Measurements from ENCODE around the gene NBEA.

The NBEA gene

GRCh38 chr13:35162420-35162819 is 220.3 kb downstream of the NBEA start:
- no peak for DNase-seq

- DNase-seq, result no peak
Measured at GRCh38 chr13:35163674-35164073, 221.6 kb downstream of the NBEA start.

- DNase-seq, result peak in 1 of 58 donors; percentile 8
Measured at GRCh38 chr13:35164324-35164932, 222.4 kb downstream of the NBEA start.

- no peak for DNase-seq
Measured at GRCh38 chr13:35165205-35165604, 223.1 kb downstream of the NBEA start.

GRCh38 chr13:35179494-35179893 is 237.4 kb downstream of the NBEA start:
- DNase-seq, result no peak

GRCh38 chr13:35179920-35180663 is 238.0 kb downstream of the NBEA start:
- no peak for DNase-seq

- DNase-seq, result no peak
Measured at GRCh38 chr13:35190241-35190640, 248.2 kb downstream of the NBEA start.

- no peak for DNase-seq
Measured at GRCh38 chr13:35191883-35192282, 249.8 kb downstream of the NBEA start.

GRCh38 chr13:35198613-35199200 is 256.6 kb downstream of the NBEA start:
- no peak for DNase-seq

GRCh38 chr13:35208587-35208986 is 266.5 kb downstream of the NBEA start:
- DNase-seq, result no peak

- no peak for DNase-seq
Measured at GRCh38 chr13:35210261-35210660, 268.2 kb downstream of the NBEA start.

GRCh38 chr13:35211949-35212348 is 269.9 kb downstream of the NBEA start:
- DNase-seq, result no peak

- DNase-seq, result no peak
Measured at GRCh38 chr13:35213911-35214310, 271.8 kb downstream of the NBEA start.

- no peak for DNase-seq
Measured at GRCh38 chr13:35216131-35216530, 274.1 kb downstream of the NBEA start.

GRCh38 chr13:35219021-35219420 is 277.0 kb downstream of the NBEA start:
- DNase-seq, result no peak

GRCh38 chr13:35225159-35225558 is 283.1 kb downstream of the NBEA start:
- no peak for DNase-seq

GRCh38 chr13:35225582-35225981 is 283.5 kb downstream of the NBEA start:
- no peak for DNase-seq

- DNase-seq, result no peak
Measured at GRCh38 chr13:35228536-35228935, 286.5 kb downstream of the NBEA start.

- DNase-seq, result no peak
Measured at GRCh38 chr13:35231426-35231825, 289.4 kb downstream of the NBEA start.

GRCh38 chr13:35238274-35238673 is 296.2 kb downstream of the NBEA start:
- DNase-seq, result no peak

- DNase-seq, result no peak
Measured at GRCh38 chr13:35252536-35253205, 310.6 kb downstream of the NBEA start.

- DNase-seq, result peak in 2 of 58 donors; percentile 8 to 11
Measured at GRCh38 chr13:35255241-35255640, 313.2 kb downstream of the NBEA start.
